PFSK-1 (cell line): ENCODE data around the gene GNB1.

Experiments
- POLR2AphosphoS5 ChIP-seq: IDR thresholded peaks from 2 replicates; pipeline ENCODE4 v1.6.1; 2012; ENCODE audit warnings: low read depth, mild to moderate bottlenecking, control low read depth, low read length, moderate library complexity
- SIN3A ChIP-seq: IDR thresholded peaks from 2 replicates; pipeline ENCODE4 v1.6.1; 2012; ENCODE audit warnings: mild to moderate bottlenecking, low read length, moderate library complexity, borderline replicate concordance; ENCODE audit not compliant: insufficient read depth
- TAF1 ChIP-seq: IDR thresholded peaks from 2 replicates; pipeline ENCODE4 v1.6.1; 2012; ENCODE audit warnings: low read length, control low read depth, borderline replicate concordance; ENCODE audit not compliant: insufficient read depth

DNA sequence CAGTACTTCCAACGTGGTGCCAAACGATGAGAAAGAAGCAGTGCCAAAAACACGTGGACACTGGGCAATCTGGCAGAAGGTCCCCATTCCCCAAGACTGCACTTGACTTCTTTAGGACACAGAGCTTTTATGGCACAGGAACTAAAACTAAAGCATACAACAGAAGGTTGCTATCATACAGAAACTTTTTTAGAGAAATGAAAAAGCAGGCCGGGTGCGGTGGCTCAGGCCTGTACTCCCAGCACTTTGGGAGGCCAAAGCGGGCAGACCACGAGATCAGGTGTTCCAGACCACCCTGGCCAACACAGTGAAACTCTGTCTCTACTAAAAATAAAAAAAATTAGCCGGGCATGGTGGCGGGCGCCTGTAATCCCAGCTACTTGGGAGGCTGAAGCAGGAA, 43.0 kb downstream of the GNB1 start:
- TF ChIP-seq SIN3A (no peak), POLR2AphosphoS5 (no peak), TAF1 (no peak)
